Measurements from ENCODE around the gene SKA3.

GRCh38 chr13:21124852-21125251 lies 51.5 kb downstream of the SKA3 start:
- TF ChIP-seq CTCF (IDR thresholded peaks at IDR 0.05; ENCODE audit: low read length) (no peak), EZH2 (optimal IDR thresholded peaks at IDR 0.05; ENCODE audit: low read depth, low read length) (no peak), EZH2phosphoT487 (IDR thresholded peaks at IDR 0.05; ENCODE audit: low read length) (no peak)
